Aorta (tissue), 5 donors: ENCODE results near the gene TOGARAM2. TPM values are rescaled to one million over a fixed set of nuclear protein-coding genes. Genes with fewer than 3 reads are reported as not detected.

ENCODE experiments used
- ATAC-seq: fragments of 200-7000 bp; cut with Tn5 transposase; one replicate; pipeline ENCODE4 v1.9.1; 2022; ENCODE audit warnings: moderate library complexity; ENCODE audit not compliant: low FRiP score
- DNase-seq, 2 donors: peaks; one replicate each; pipeline ENCODE4 v3.0.0-alpha.2; 2020
- H3K27ac ChIP-seq, 2 donors: one replicate each; pipeline ENCODE4 v1.5.1; 2013; ENCODE audit warnings: low read length in 2 of 2, mild to moderate bottlenecking in 2 of 2, moderate library complexity in 2 of 2, control low read depth in 1 of 2, inconsistent platforms in 1 of 2, low read depth in 1 of 2
- H3K27me3 ChIP-seq, 2 donors: one replicate each; pipeline ENCODE4 v1.6.1; 2013; ENCODE audit warnings: control low read depth in 1 of 2, low read length in 1 of 2, mild to moderate bottlenecking in 1 of 2, moderate library complexity in 1 of 2; ENCODE audit not compliant: insufficient read depth in 2 of 2, control insufficient read depth in 1 of 2
- H3K36me3 ChIP-seq, 2 donors: one replicate each; pipeline ENCODE4 v1.6.1; 2013; ENCODE audit warnings: control low read depth in 1 of 2, low read length in 1 of 2, mild to moderate bottlenecking in 1 of 2; ENCODE audit not compliant: insufficient read depth in 2 of 2, control insufficient read depth in 1 of 2
- H3K4me1 ChIP-seq, 2 donors: one replicate each; pipeline ENCODE4 v1.6.1; 2013; ENCODE audit warnings: low read length in 2 of 2, control low read depth in 1 of 2, mild to moderate bottlenecking in 1 of 2, moderate library complexity in 1 of 2; ENCODE audit not compliant: insufficient read depth in 2 of 2, control insufficient read depth in 1 of 2
- H3K4me3 ChIP-seq, 2 donors: one replicate each; pipeline ENCODE4 v1.5.1; 2013; ENCODE audit warnings: low read length in 2 of 2, control low read depth in 1 of 2, mild to moderate bottlenecking in 1 of 2
- H3K9me3 ChIP-seq: one replicate; pipeline ENCODE4 v1.6.1; 2013; ENCODE audit warnings: mild to moderate bottlenecking, low read length; ENCODE audit not compliant: control insufficient read depth
- WGBS, 2 donors: extraction: QIAGEN DNeasy Blood & Tissue Kit; methylation state at CpG; one replicate each; pipeline ENCODE4 v1.1.7; 2013; 5-methylcytosine and 5-hydroxymethylcytosine counted together
- intact Hi-C, 2 donors: fragments of 100-400 bp; cut with DNase I; formaldehyde crosslinking; loops; one replicate each; pipeline versions ENCODE4 v1.14.2 to v1.15.0; 2022
- polyA plus RNA-seq, 2 donors: library from polyadenylated mRNA; stranded (reverse); fragments of 200-250 nt; gene quantifications; one replicate each; pipeline ENCODE4 v1.2.3, GENCODE V29; 2013
- total RNA-seq, 2 donors: library from RNA; stranded (reverse); fragmentation: NEBNext Ultra II Directional; extraction: Animal tissue kit (Norgen Biotek cat#: 25700); gene quantifications; one replicate each; pipeline ENCODE4 v1.2.1, GENCODE V29; 2021
- donor health status: healthy with polysubstance abuse.
- donor health status: Bipolar disorder and iron deficiency.
- donor health status: DM: no; HTN: no; CAD: no.
- donor health status: DM: no; HTN: no; CAD: no.
- donor health status: DM: yes; HTN: yes; CAD: no.

Gene TOGARAM2
- total and polyA plus RNA-seq, 4 donors = 0.50 to 2.2 (median 0.71) TPM

DNA sequence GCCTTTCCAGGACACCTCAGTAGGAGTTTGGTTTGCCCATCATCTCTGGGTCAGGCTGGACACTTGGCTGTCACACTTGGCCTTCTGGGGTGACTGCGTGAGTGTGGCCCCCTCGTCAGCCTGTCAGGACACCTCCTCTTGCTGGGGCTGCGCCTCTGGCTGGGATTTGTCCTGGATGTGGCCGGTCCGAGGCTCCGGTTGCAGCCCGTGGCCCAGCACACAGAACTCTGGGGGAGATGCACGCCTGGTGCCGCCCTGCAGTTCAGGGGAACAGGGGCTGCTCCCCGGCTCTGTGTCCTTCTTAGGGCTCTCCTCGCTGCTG, 83.6 kb downstream of the TOGARAM2 start:
- Histone ChIP-seq H3K4me3 (no peak overlapping the region), H3K27ac (no peak overlapping the region), H3K4me1 (no peaks in the 10 kb centered on the region), H3K36me3 (no peaks in the 10 kb centered on the region), H3K27me3 (no peaks in the 10 kb centered on the region), H3K9me3 (no peaks in the 10 kb centered on the region)
- intact Hi-C loops = no loop called here
- no peak for DNase-seq
- ATAC-seq = no peak
- WGBS, 2 donors = 80 to 86% methylated on average over 11 of the region's 11 CpGs

DNA sequence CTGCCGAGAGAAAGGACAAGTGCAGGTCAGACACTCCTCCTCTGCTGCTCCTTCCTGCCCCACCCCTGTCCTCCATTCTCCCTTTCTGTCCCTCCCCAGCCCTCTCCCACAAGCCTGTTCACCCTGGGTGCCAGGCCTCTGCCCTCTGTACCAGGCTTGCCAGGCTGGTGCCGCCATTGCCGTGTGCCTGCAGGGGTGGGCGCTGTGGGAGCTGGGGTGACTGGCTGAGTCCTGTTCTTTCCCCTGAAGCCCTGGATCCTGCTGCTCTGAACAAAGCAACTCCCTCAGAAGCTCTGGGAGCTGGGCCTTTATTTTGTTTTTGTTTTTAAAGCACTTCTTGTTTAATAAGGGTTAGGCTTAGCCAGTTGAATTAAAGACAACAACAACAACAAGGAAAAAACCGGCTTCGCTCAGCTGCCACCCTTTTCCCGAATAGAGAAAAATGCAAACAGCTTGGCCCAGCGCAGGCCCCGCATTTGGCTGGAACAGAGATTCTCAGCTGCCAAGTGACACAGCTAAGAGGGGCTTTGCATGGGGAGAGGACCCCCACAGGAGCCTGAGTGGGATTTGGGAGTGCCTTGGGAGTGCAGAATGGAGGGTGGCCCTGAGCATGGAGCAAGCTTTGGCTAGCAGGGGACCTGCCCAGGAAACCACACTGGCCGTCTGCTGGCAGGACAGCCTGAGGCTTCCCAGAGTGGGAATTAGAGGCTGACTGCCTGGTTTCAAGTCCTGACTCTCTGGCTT, 84.1 kb downstream of the TOGARAM2 start:
- Histone ChIP-seq H3K27me3 (no peaks in the 10 kb centered on the region), H3K9me3 (no peaks in the 10 kb centered on the region), H3K4me1 (no peaks in the 10 kb centered on the region), H3K36me3 (no peaks in the 10 kb centered on the region), H3K27ac (no peak overlapping the region), H3K4me3 (no peak overlapping the region)
- ATAC-seq (peak; percentile 51), DNase-seq (no peak)
- intact Hi-C loops = no loop called here
- WGBS, 2 donors = 25 to 58% methylated on average over 10 of the region's 10 CpGs

DNA sequence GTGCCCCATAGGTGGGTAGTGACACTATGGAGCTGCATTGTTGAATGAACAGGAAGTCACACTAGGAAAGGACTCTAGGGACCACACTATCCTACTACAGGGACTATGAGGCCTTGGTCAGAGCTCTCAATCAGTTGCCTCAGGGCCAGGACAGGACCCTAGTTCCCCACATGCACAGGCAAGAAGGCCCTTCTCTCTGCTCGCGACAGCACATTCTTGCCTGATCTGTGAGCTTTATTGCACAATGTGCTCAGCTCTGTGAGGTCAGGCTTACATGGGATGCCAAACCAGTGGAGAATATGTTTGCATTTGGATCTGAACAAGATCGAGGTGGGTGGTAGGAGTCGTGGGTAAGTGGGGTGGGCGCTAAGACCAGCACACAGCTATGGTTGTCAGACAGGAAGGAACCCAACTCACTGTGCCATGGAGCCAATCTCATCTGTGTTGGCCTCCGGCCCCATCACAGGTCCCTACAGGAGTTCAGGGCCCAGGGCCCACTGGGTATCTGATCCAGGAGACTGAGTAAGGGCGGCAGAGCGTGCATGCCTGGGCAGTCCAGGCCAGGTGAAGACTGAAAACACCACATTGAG, 85.3 kb downstream of the TOGARAM2 start:
- 93 to 96% methylated on average over 8 of the region's 8 CpGs for WGBS, 2 donors
- ATAC-seq (no peak), DNase-seq (no peak)
- intact Hi-C loops = no loop called here
- Histone ChIP-seq H3K4me3 (no peak overlapping the region), H3K4me1 (no peaks in the 10 kb centered on the region), H3K27ac (no peak overlapping the region), H3K36me3 (no peaks in the 10 kb centered on the region), H3K9me3 (no peaks in the 10 kb centered on the region), H3K27me3 (no peaks in the 10 kb centered on the region)

DNA sequence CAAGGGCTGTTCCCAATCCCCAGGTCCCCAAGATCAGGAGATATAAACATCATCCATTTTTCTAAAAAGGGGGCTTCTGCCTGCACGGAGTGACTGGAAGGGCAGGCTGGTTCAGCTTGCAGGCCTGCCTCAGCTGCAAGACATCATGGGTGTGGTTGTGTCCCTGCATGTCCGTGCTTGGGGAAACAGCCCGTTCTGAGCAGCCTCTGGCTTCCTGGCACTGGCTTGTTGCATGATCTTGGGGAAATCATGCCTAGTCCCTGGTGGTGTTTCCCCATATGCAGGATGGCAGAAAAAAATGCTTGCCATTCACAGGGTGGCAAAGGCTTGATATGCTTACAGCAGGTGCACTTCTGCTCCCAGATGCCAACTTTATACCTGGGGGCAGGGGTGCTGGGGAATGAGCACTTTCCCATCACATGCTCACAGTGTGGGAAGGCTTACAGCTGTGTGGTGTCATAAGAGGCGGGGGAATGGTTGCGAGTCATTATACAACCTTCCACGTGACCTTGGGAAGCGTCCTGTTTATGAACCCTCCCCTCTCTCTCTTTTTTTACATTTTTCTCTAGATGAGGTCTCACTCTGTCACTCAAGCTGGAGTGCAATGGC, 86.0 kb downstream of the TOGARAM2 start:
- WGBS, 2 donors = 83 to 85% methylated on average over 7 of the region's 7 CpGs
- DNase-seq (no peak), ATAC-seq (no peak)
- Histone ChIP-seq H3K4me3 (no peak overlapping the region), H3K27me3 (no peaks in the 10 kb centered on the region), H3K36me3 (no peaks in the 10 kb centered on the region), H3K27ac (no peak overlapping the region), H3K4me1 (no peaks in the 10 kb centered on the region), H3K9me3 (no peaks in the 10 kb centered on the region)
- intact Hi-C loops = no loop called here

DNA sequence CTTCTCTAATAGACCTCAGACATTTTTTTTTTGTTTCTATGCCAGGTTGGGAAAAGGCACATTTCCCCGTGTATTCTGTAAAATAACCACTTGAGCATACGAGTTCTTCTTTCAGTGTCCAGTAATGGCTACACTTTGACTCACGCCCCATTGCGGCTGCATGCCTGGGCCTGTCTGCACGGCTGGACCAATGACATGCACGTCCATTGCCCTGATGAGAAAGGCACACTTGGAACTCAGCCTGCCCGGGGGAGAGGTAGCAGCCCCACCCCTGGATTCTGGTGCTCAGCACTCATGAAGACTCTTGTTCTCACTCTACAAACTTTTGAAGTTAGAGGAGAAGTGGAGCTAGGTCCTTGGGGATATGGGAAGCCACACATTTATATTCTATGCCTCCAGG, 87.4 kb downstream of the TOGARAM2 start:
- Histone ChIP-seq H3K4me1 (no peaks in the 10 kb centered on the region), H3K27me3 (no peaks in the 10 kb centered on the region), H3K27ac (no peak overlapping the region), H3K36me3 (no peaks in the 10 kb centered on the region), H3K9me3 (no peaks in the 10 kb centered on the region), H3K4me3 (no peak overlapping the region)
- intact Hi-C loops = no loop called here
- 74 to 76% methylated on average over 7 of the region's 7 CpGs for WGBS, 2 donors
- ATAC-seq (no peak), DNase-seq (no peak)

DNA sequence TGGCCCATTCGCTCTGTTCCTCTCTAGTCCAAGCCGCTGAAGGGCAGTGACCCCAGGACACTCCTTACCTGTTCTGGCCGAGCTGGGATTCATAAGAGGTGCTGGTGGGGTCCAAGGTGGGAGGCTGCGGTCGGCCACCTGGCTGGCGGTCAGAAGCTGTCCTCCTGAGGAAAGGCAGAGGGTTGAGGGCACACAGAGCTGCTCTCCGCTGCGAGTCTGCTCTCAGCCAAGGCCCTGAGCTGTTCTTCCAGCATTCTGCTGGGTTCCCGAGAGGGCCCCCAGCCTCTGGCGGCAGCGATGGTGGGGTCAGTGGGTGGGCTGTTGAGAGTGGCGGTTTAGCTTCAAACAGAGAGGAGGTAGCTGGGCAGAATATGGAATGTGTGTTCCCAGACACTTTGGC, 89.4 kb downstream of the TOGARAM2 start:
- Histone ChIP-seq H3K4me3 (no peak overlapping the region), H3K36me3 (no peaks in the 10 kb centered on the region), H3K4me1 (no peaks in the 10 kb centered on the region), H3K27ac (no peak overlapping the region), H3K27me3 (no peaks in the 10 kb centered on the region), H3K9me3 (no peaks in the 10 kb centered on the region)
- DNase-seq = no peak
- no peak for ATAC-seq
- intact Hi-C loops = no loop called here
- 76 to 81% methylated on average over 12 of the region's 12 CpGs for WGBS, 2 donors

DNA sequence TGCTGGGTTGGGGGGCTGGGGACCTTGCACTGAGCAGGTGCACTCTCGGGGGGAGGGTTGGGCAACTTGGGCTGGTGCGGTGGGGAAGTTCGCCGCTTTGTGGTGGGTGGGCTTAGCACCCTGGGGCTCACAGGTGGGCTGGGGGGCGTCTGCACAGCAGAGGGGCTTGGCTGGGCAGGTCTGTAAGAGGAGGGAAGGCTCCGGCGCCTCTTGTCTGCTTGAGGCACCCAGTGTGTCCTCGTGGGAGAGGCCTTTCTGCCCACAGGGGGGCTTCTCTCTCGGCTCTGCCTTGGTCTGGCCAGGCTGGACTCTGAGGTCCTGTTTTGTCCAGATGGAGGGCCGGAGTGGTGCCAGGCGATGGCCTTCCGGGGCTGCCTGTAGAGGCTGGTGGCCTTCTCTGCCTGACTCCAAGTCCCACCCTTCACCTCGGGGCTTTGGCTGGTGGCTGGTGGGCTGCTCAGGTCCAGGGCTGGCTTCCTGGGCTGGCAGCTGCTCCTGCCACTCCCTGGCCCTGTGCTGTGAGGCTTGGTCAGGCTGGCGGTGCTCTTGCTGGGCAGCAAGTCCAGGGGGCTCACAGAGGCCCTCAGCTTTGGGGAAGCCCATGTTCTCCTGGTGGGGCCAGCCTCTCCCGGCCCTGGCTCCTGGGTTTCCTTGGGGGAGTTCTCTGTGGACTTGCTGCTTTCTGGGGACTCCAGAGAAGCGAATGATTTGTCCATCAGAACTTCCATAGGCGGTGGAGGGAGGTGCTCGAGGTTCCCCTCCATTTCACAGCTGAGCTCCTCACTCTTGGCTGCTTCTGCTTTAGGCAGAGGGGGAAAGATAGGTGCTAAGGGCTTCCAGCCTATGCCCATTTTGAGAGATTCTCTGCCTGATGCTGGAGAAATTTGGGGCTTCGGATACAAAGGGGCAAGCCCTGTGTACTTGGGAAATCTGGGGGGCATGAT, 90.2 kb downstream of the TOGARAM2 start:
- H3K36me3 ChIP-seq = no peaks in the 10 kb centered on the region
- intact Hi-C loops = no loop called here
- H3K4me1 ChIP-seq = no peaks in the 10 kb centered on the region
- no peak overlapping the region for H3K27ac ChIP-seq
- DNase-seq (no peak), ATAC-seq (no peak)
- no peaks in the 10 kb centered on the region for H3K9me3 ChIP-seq
- H3K27me3 ChIP-seq = no peaks in the 10 kb centered on the region
- 86 to 87% methylated on average over 19 of the region's 19 CpGs for WGBS, 2 donors
- no peak overlapping the region for H3K4me3 ChIP-seq

DNA sequence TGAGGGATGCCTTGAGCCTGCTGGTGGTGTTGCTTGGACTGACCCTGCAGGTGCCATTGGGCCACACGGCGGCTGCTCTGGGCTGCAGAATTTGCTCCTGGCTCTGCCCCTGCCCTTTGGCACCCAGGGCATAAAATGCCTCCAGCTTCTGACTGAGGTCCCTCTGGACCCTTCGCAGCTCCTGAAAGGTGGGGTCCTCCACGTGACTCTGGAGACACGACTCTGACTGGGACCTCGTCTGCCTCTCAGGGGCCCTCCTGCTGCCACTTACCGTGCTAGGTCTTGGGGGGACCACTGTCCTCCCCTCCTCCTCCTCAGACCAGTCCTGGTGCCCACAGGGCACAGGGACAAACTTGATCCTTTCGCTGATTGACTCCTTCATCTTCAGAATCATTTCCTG, 91.2 kb downstream of the TOGARAM2 start:
- ATAC-seq = no peak
- no peak overlapping the region for H3K4me3 ChIP-seq
- no peaks in the 10 kb centered on the region for H3K36me3 ChIP-seq
- intact Hi-C loops = no loop called here
- WGBS, 2 donors = 86 to 88% methylated on average over 8 of the region's 8 CpGs
- DNase-seq = no peak
- no peaks in the 10 kb centered on the region for H3K4me1 ChIP-seq
- H3K27ac ChIP-seq = no peak overlapping the region
- H3K9me3 ChIP-seq = no peaks in the 10 kb centered on the region
- no peaks in the 10 kb centered on the region for H3K27me3 ChIP-seq
